ENCODE measurements around the gene HDAC9.
A peak's percentile ranks its signal among the peaks of the same experiment; 100 is the strongest.

HDAC9 gene

GRCh38 chr7:18903695-18904094 lies 408.1 kb downstream of the HDAC9 start:
- Histone ChIP-seq H4K20me1 (ENCODE audit: insufficient read depth, low read length, poor library complexity, severe bottlenecking) (no peaks in the 10 kb centered on the region), H3K4me2 (ENCODE audit: low read depth, low read length, poor library complexity, severe bottlenecking) (no peak overlapping the region), H3K9ac (ENCODE audit: low read depth, low read length, poor library complexity, severe bottlenecking) (no peak overlapping the region), H2AFZ (ENCODE audit: low read length) (no peak overlapping the region), H3F3A (ENCODE audit: low read depth) (no peaks in the 10 kb centered on the region), H3K4me3 (ENCODE audit: low read length, poor library complexity, severe bottlenecking) (no peak overlapping the region), H3K27me3 (ENCODE audit: insufficient read depth, low read length, poor library complexity, severe bottlenecking) (no peaks in the 10 kb centered on the region), H3K9me2 (replicated peaks; ENCODE audit: low read depth, low read length) (no peaks in the 10 kb centered on the region), H3K36me3 (ENCODE audit: insufficient read depth, low read length) (no peaks in the 10 kb centered on the region), H3K9me3 (ENCODE audit: insufficient read depth, low read depth, low read length) (no peaks in the 10 kb centered on the region), H3K79me2 (ENCODE audit: insufficient read depth, low read length) (no peaks in the 10 kb centered on the region), H3K4me1 (ENCODE audit: insufficient read depth, low read length, poor library complexity, severe bottlenecking) (no peaks in the 10 kb centered on the region)
- no peak for TF ChIP-seq EZH2phosphoT487 (IDR thresholded peaks at IDR 0.05; ENCODE audit: borderline replicate concordance)
- no peak for TF ChIP-seq CTCF (conservative IDR thresholded peaks at IDR 0.05; ENCODE audit: low read length)

- no peak overlapping the region for H3K4me3 ChIP-seq (ENCODE audit: low read length, poor library complexity, severe bottlenecking)
- no peak overlapping the region for H2AFZ ChIP-seq (ENCODE audit: low read length)
- TF ChIP-seq EZH2phosphoT487 (IDR thresholded peaks at IDR 0.05; ENCODE audit: borderline replicate concordance) = no peak
- TF ChIP-seq CTCF (conservative IDR thresholded peaks at IDR 0.05; ENCODE audit: low read length) = no peak
- no peaks in the 10 kb centered on the region for H3K9me3 ChIP-seq (ENCODE audit: insufficient read depth, low read depth, low read length)
- H3K9ac ChIP-seq (ENCODE audit: low read depth, low read length, poor library complexity, severe bottlenecking) = no peak overlapping the region
- no peaks in the 10 kb centered on the region for H4K20me1 ChIP-seq (ENCODE audit: insufficient read depth, low read length, poor library complexity, severe bottlenecking)
- no peaks in the 10 kb centered on the region for H3K79me2 ChIP-seq (ENCODE audit: insufficient read depth, low read length)
- no peaks in the 10 kb centered on the region for H3K36me3 ChIP-seq (ENCODE audit: insufficient read depth, low read length)
- no peaks in the 10 kb centered on the region for H3F3A ChIP-seq (ENCODE audit: low read depth)
- H3K4me1 ChIP-seq (ENCODE audit: insufficient read depth, low read length, poor library complexity, severe bottlenecking) = no peaks in the 10 kb centered on the region
- no peaks in the 10 kb centered on the region for H3K9me2 ChIP-seq (replicated peaks; ENCODE audit: low read depth, low read length)
- H3K27me3 ChIP-seq (ENCODE audit: insufficient read depth, low read length, poor library complexity, severe bottlenecking) = no peaks in the 10 kb centered on the region
- no peak overlapping the region for H3K4me2 ChIP-seq (ENCODE audit: low read depth, low read length, poor library complexity, severe bottlenecking)
Observed at GRCh38 chr7:18905316-18905943, 409.9 kb downstream of the HDAC9 start.

GRCh38 chr7:18906901-18907300 lies 411.4 kb downstream of the HDAC9 start:
- Histone ChIP-seq H3K36me3 (ENCODE audit: insufficient read depth, low read length) (no peaks in the 10 kb centered on the region), H3F3A (ENCODE audit: low read depth) (no peaks in the 10 kb centered on the region), H3K9ac (ENCODE audit: low read depth, low read length, poor library complexity, severe bottlenecking) (no peak overlapping the region), H3K27me3 (ENCODE audit: insufficient read depth, low read length, poor library complexity, severe bottlenecking) (no peaks in the 10 kb centered on the region), H3K9me3 (ENCODE audit: insufficient read depth, low read depth, low read length) (no peaks in the 10 kb centered on the region), H3K4me2 (ENCODE audit: low read depth, low read length, poor library complexity, severe bottlenecking) (no peak overlapping the region), H3K79me2 (ENCODE audit: insufficient read depth, low read length) (no peaks in the 10 kb centered on the region), H2AFZ (ENCODE audit: low read length) (no peak overlapping the region), H3K4me1 (ENCODE audit: insufficient read depth, low read length, poor library complexity, severe bottlenecking) (no peaks in the 10 kb centered on the region), H4K20me1 (ENCODE audit: insufficient read depth, low read length, poor library complexity, severe bottlenecking) (no peaks in the 10 kb centered on the region), H3K9me2 (replicated peaks; ENCODE audit: low read depth, low read length) (no peaks in the 10 kb centered on the region), H3K4me3 (ENCODE audit: low read length, poor library complexity, severe bottlenecking) (no peak overlapping the region)
- TF ChIP-seq EZH2phosphoT487 (IDR thresholded peaks at IDR 0.05; ENCODE audit: borderline replicate concordance) = no peak
- TF ChIP-seq CTCF (conservative IDR thresholded peaks at IDR 0.05; ENCODE audit: low read length) = peak; percentile 21; the same call in 1 of the 2 replicates

Measured in Loucy (cell line).